Measurements from ENCODE around the gene MARCHF5.

DNA sequence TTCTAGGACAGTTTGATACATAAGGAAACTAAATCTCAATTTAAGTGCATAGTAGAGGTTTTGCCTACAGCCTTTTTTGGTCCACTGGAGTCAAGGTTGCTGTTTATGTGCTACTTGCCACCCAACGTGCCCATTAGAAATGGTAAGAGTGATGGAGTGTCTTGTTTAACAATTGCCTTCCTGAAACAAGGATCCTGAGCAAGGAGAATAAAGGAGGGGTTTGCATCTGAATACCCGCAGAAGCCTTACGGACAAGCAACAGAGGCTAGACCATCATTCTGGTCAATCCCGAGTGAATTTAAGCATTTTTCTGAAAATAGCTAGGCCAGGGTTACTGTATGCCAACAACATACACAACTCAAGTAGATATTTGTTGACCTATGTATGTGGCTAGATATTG, 63.6 kb downstream of the MARCHF5 start:
- TF ChIP-seq KDM5A (IDR thresholded peaks at IDR 0.05; ENCODE audit: low read length) (no peak), POLR2A (IDR thresholded peaks at IDR 0.05; ENCODE audit: control extremely low read depth in 1 of 2, low read depth in 2 of 2, low read length in 2 of 2) (peak in 1 of 2 experiments; percentile 23; a peak in 1 of 3 replicates), CHD2 (IDR thresholded peaks at IDR 0.05; ENCODE audit: low read length) (no peak)

Data from H1 (cell line).